HepG2 (cell line): ENCODE measurements around the gene COL26A1. TPM values are rescaled to one million over a fixed set of nuclear protein-coding genes. Genes with fewer than 3 reads are reported as not detected.

Source experiments
- ATAC-seq: fragments of 200-7000 bp; cut with Tn5 transposase; 3 replicates; pipeline ENCODE4 v1.9.1; 2020; ENCODE audit warnings: mild to moderate bottlenecking, moderate library complexity
- BruUV-seq: library from RNA; stranded (reverse); fragments of 400-500 nt; replicated peaks from 2 replicates; lab custom pipeline; 2021; lab: Mats Ljungman, UMichigan
- CTCF ChIA-PET: fragments of 300-600 bp; formaldehyde crosslinking; extraction: SDS; loops from one replicate; lab custom pipeline; 2021; ENCODE audit warnings: low total read pairs, inconsistent platforms, low intra/inter-chr PET ratio; lab: Yijun Ruan, JAX
- POLR2A ChIA-PET: fragments of 350-600 bp; sonication (Branson Sonifier 250); formaldehyde crosslinking; loops from one replicate; lab custom pipeline; 2020; ENCODE audit warnings: antibody characterized with exemption, inconsistent platforms; lab: Yijun Ruan, JAX
- DNase-seq: peaks from one replicate; pipeline ENCODE4 v3.0.0-alpha.2; 2015; ENCODE audit warnings: low spot score
- FAIRE-seq: peaks from 3 replicates; lab custom pipeline; 2011; peaks lifted over from hg19 to GRCh38; lab: Jason Lieb, UNC
- H2AFZ ChIP-seq: one replicate; pipeline ENCODE4 v1.6.1; 2011; ENCODE audit warnings: low read length, inconsistent platforms
- H3K27ac ChIP-seq: fragments of 300-600 bp; 3 replicates; pipeline ENCODE4 v1.8.0; 2011; ENCODE audit warnings: mixed run types, mild to moderate bottlenecking, mixed read lengths, low read length, inconsistent platforms; ENCODE audit not compliant: insufficient read depth; ENCODE audit errors: extremely low read length
- H3K27me3 ChIP-seq, 2 experiments: fragments of 200-600 bp in 1 of 2; 2 replicates in 1 of 2; 3 replicates in 1 of 2; pipeline versions ENCODE4 v1.6.0 to v1.8.0; 2011; ENCODE audit warnings: low read length in 2 of 2, mild to moderate bottlenecking in 2 of 2, moderate library complexity in 2 of 2, inconsistent platforms in 1 of 2; ENCODE audit not compliant: insufficient read depth in 2 of 2, control insufficient read depth in 1 of 2
- H3K36me3 ChIP-seq, 2 experiments: fragments of 200-600 bp in 1 of 2; replicated peaks in 1 of 2; 2 replicates in 1 of 2; 3 replicates in 1 of 2; pipeline versions ENCODE4 v1.5.1 to v1.8.0; 2011; ENCODE audit warnings: low read length in 2 of 2, inconsistent platforms in 1 of 2; ENCODE audit not compliant: insufficient read depth in 2 of 2, control insufficient read depth in 1 of 2
- H3K4me1 ChIP-seq: 2 replicates; pipeline ENCODE4 v1.5.1; 2012; ENCODE audit warnings: low read length, inconsistent platforms; ENCODE audit not compliant: insufficient read depth
- H3K4me2 ChIP-seq: 2 replicates; pipeline ENCODE4 v1.6.0; 2011; ENCODE audit warnings: low read depth, low read length, inconsistent platforms
- H3K4me3 ChIP-seq, 3 experiments: fragments of 200-600 bp in 1 of 3; sonication (generic), shearing (Covaris generic) in 1 of 3; replicated peaks in 1 of 3; 2 replicates each; pipeline ENCODE4 v1.5.1; 2011 to 2016; ENCODE audit warnings: low read length in 3 of 3, inconsistent platforms in 2 of 3, low read depth in 2 of 3, mild to moderate bottlenecking in 2 of 3, control low read depth in 1 of 3, mixed read lengths in 1 of 3; ENCODE audit not compliant: insufficient read depth in 1 of 3
- H3K79me2 ChIP-seq: one replicate; pipeline ENCODE4 v1.6.1; 2011; ENCODE audit warnings: low read length, inconsistent platforms; ENCODE audit not compliant: insufficient read depth
- H3K9ac ChIP-seq: 2 replicates; pipeline ENCODE4 v1.6.0; 2011; ENCODE audit warnings: mild to moderate bottlenecking, low read depth, low read length, inconsistent platforms; ENCODE audit not compliant: insufficient read depth
- H3K9me3 ChIP-seq: 2 replicates; pipeline ENCODE4 v1.5.1; 2012; ENCODE audit warnings: mild to moderate bottlenecking, low read length
- H4K20me1 ChIP-seq: 2 replicates; pipeline ENCODE4 v1.6.0; 2011; ENCODE audit warnings: inconsistent platforms, mild to moderate bottlenecking, low read length, moderate library complexity; ENCODE audit not compliant: insufficient read depth
- AGO2 ChIP-seq: fragments of 200-400 bp; formaldehyde crosslinking; optimal IDR thresholded peaks from 2 replicates; pipeline ENCODE3; 2017; ENCODE audit warnings: mild to moderate bottlenecking, low read depth, low read length, moderate library complexity
- ARID4A ChIP-seq: sonication (generic); formaldehyde crosslinking; IDR thresholded peaks from 2 replicates; pipeline ENCODE4 v1.5.0; 2020; ENCODE audit warnings: mild to moderate bottlenecking, missing genetic modification reagents, borderline replicate concordance
- BHLHE40 ChIP-seq: IDR thresholded peaks from 2 replicates; pipeline ENCODE4 v1.6.1; 2011; ENCODE audit warnings: low read length, improper control_type of control experiment
- ELK4 ChIP-seq: sonication (generic); formaldehyde crosslinking; IDR thresholded peaks from 2 replicates; pipeline ENCODE4 v1.9.0; 2021; ENCODE audit warnings: missing genetic modification reagents, borderline replicate concordance
- HNRNPL ChIP-seq: fragments of 200-400 bp; formaldehyde crosslinking; IDR thresholded peaks from 2 replicates; pipeline ENCODE4 v1.6.1; 2017; ENCODE audit warnings: mild to moderate bottlenecking, low read depth, low read length
- MYC ChIP-seq: sonication (generic); formaldehyde crosslinking; IDR thresholded peaks from 2 replicates; pipeline ENCODE4 v1.9.0; 2021; ENCODE audit warnings: missing genetic modification reagents, borderline replicate concordance
- POGK ChIP-seq: sonication (generic); formaldehyde crosslinking; conservative IDR thresholded peaks from 2 replicates; pipeline ENCODE4 v1.8.0; 2022; ENCODE audit warnings: mild to moderate bottlenecking, moderate library complexity, missing genetic modification reagents
- RBM39 ChIP-seq: fragments of 200-400 bp; formaldehyde crosslinking; IDR thresholded peaks from one replicate; pipeline ENCODE4 v1.6.1; 2018; ENCODE audit warnings: antibody characterized with exemption, mild to moderate bottlenecking, low read depth, low read length; ENCODE audit not compliant: poor library complexity, severe bottlenecking
- SIN3B ChIP-seq: fragments of 150-350 bp; IDR thresholded peaks from 2 replicates; pipeline ENCODE4 v1.6.1; 2014; ENCODE audit warnings: low read length
- SP4 ChIP-seq: sonication (generic); formaldehyde crosslinking; IDR thresholded peaks from 2 replicates; pipeline ENCODE4 v1.8.1; 2023; ENCODE audit warnings: mild to moderate bottlenecking, missing genetic modification reagents
- TBL1XR1 ChIP-seq: fragments of 150-350 bp; IDR thresholded peaks from 2 replicates; pipeline ENCODE4 v1.6.1; 2014; ENCODE audit warnings: borderline replicate concordance, low read length; ENCODE audit not compliant: partially characterized antibody
- WIZ ChIP-seq: sonication (generic); formaldehyde crosslinking; IDR thresholded peaks from 2 replicates; pipeline ENCODE4 v1.5.1; 2020; ENCODE audit warnings: mild to moderate bottlenecking, missing genetic modification reagents
- ZBTB7A ChIP-seq: sonication (generic); formaldehyde crosslinking; IDR thresholded peaks from 2 replicates; pipeline ENCODE4 v1.8.0; 2022; ENCODE audit warnings: mild to moderate bottlenecking, missing genetic modification reagents
- ZMYM3 ChIP-seq: sonication (generic); formaldehyde crosslinking; IDR thresholded peaks from 2 replicates; pipeline ENCODE4 v1.5.1; 2020; ENCODE audit warnings: mild to moderate bottlenecking, missing genetic modification reagents
- WGBS: methylation state at CpG from one replicate; pipeline ENCODE4 v1.1.6; 2017; ENCODE audit warnings: low lambda C conversion rate; 5-methylcytosine and 5-hydroxymethylcytosine counted together
- in situ Hi-C: cut with HindIII; loops from 2 replicates; pipeline ENCODE4 v1.10.0; 2017; ENCODE audit warnings: low pct_unique_long_range_greater_than_20kb; ENCODE audit not compliant: extremely low pct_ligation_motif_present
- intact Hi-C: fragments of 100-400 bp; cut with micrococcal nuclease; formaldehyde crosslinking; loops from one replicate; pipeline ENCODE4 v1.10.0; 2022; ENCODE audit not compliant: unreplicated experiment
- polyA plus RNA-seq, 8 experiments: library from polyadenylated mRNA; depleted of rRNA in 3 of 8; stranded (reverse) in 7 of 8; unstranded in 1 of 8; fragments of >200 nt; fragmentation: Illumina TruSeq in 4 of 8; extraction: Trizol in 4 of 8; gene quantifications; 2 replicates each; pipeline versions ENCODE4 v1.2.1 to v1.2.3, GENCODE V29; 2011 to 2016; ENCODE audit warnings: low read depth in 4 of 8, missing spikeins in 1 of 8, mixed read lengths in 1 of 8; ENCODE audit not compliant: insufficient read depth in 1 of 8
- total RNA-seq, 5 experiments: library from RNA; depleted of rRNA; stranded (reverse); fragments of >200 nt; fragmentation: Illumina TruSeq; extraction: Trizol; gene quantifications; 2 replicates each; pipeline ENCODE4 v1.2.3, GENCODE V29; 2016; ENCODE audit warnings: low read depth in 1 of 5
- TF ChIP-seq, protein P1 (sequence below): IDR thresholded peaks from 2 replicates; pipeline ENCODE4 v1.6.1; 2018; ENCODE audit warnings: missing genetic modification reagents

COL26A1 gene
- total and polyA plus RNA-seq, 2 of the 13 experiments (the other 11 are each of a cell fraction or from before 2014, with no cell fraction given), result 7.8 to 9.2 TPM

GRCh38 chr7:101363734-101364374, 1.2 kb downstream of the COL26A1 start:
- WGBS, result 4% methylated on average over 10 of the region's 52 CpGs
- Histone ChIP-seq H4K20me1 (no peaks in the 10 kb centered on the region), H3K9me3 (no peaks in the 10 kb centered on the region), H3K4me3 (peak overlapping the region; percentile 60 to 84 (median 75); a peak in 5 of 6 replicates), H3K27me3 (peaks cover 1 to 5% of the 10 kb centered on the region in 2 experiments; a peak in 3 of 5 replicates), H2AFZ (no peak overlapping the region), H3K27ac (peak overlapping the region; percentile 66), H3K4me2 (peak overlapping the region; percentile 87), H3K79me2 (no peaks in the 10 kb centered on the region), H3K36me3 (no peaks in the 10 kb centered on the region), H3K4me1 (peaks cover 23% of the 10 kb centered on the region), H3K9ac (peak overlapping the region; percentile 78)
- BruUV-seq, result no TSS peak
- in situ Hi-C loops (no loop called here), intact Hi-C loops (loop anchor here (1.0 kb wide), 1 partner anchor 47 kb away; no protein-coding TSS in a partner anchor)
- POLR2A ChIA-PET, result no interaction called here
- DNase-seq (peak; percentile 55), ATAC-seq (peak; percentile 93), FAIRE-seq (peak; percentile 53)
- CTCF ChIA-PET, result interaction anchor here (1.5 to 2.2 kb wide), 3 partner anchors 47 to 144 kb away, joined by 10 to 20 read pairs (median 12); no protein-coding TSS in a partner anchor
- peak; percentile 51 for TF ChIP-seq RBM39
- peak; percentile 63; the same call in 1 of the 2 replicates for TF ChIP-seq MYC (CRISPR knock-in tag)
- TF ChIP-seq SIN3B, result no peak
- TF ChIP-seq BHLHE40, result peak; percentile 7; the same call in 1 of the 2 replicates
- no peak; the same call in 1 of the 2 replicates for TF ChIP-seq ZBTB7A
- peak; percentile 34; the same call in 1 of the 2 replicates for TF ChIP-seq ARID4A (CRISPR knock-in tag)
- TF ChIP-seq POGK (CRISPR knock-in tag), result 0 out of 2 replicates have a peak, but pooled peaks have one; percentile 45
- no peak for TF ChIP-seq TBL1XR1
- TF ChIP-seq ZMYM3, result peak; percentile 17; the same call in 1 of the 2 replicates
- TF ChIP-seq, protein P1, sequence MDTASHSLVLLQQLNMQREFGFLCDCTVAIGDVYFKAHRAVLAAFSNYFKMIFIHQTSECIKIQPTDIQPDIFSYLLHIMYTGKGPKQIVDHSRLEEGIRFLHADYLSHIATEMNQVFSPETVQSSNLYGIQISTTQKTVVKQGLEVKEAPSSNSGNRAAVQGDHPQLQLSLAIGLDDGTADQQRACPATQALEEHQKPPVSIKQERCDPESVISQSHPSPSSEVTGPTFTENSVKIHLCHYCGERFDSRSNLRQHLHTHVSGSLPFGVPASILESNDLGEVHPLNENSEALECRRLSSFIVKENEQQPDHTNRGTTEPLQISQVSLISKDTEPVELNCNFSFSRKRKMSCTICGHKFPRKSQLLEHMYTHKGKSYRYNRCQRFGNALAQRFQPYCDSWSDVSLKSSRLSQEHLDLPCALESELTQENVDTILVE, result no peak
- TF ChIP-seq AGO2, result peak; percentile 77
- TF ChIP-seq ELK4, result no peak
- no peak for TF ChIP-seq HNRNPL
- 0 out of 2 replicates have a peak, but pooled peaks have one; percentile 23 for TF ChIP-seq SP4 (CRISPR knock-in tag)
- TF ChIP-seq WIZ (CRISPR knock-in tag), result 0 out of 2 replicates have a peak, but pooled peaks have one; percentile 36
